Spleen (tissue), 11 donors: ENCODE measurements around the gene NKTR. TPM values are rescaled to one million over a fixed set of nuclear protein-coding genes. Genes with fewer than 3 reads are reported as not detected.
A peak's percentile ranks its signal among the peaks of the same experiment; 100 is the strongest.

ENCODE experiments used
- DNase-seq: peaks from one replicate; pipeline ENCODE4 v3.0.0-alpha.2; 2020
- H3K27ac ChIP-seq, 8 donors: fragments of 200-600 bp; sonication (generic) in 7 of 8; 1 replicate in 4 of 8; 2 replicates in 4 of 8; pipeline versions ENCODE4 v1.5.0 to v1.8.0; 2016 to 2021; ENCODE audit warnings: inconsistent platforms in 4 of 8, mild to moderate bottlenecking in 4 of 8, moderate library complexity in 1 of 8
- H3K27me3 ChIP-seq, 7 donors: fragments of 200-600 bp; sonication (generic) in 6 of 7; replicated peaks in 1 of 7; 1 replicate in 4 of 7; 2 replicates in 3 of 7; pipeline versions ENCODE4 v1.5.0 to v1.8.0; 2016 to 2021; ENCODE audit warnings: inconsistent platforms in 3 of 7, mild to moderate bottlenecking in 1 of 7
- H3K36me3 ChIP-seq, 6 donors: fragments of 200-600 bp; sonication (generic) in 5 of 6; 1 replicate in 4 of 6; 2 replicates in 2 of 6; pipeline versions ENCODE4 v1.5.0 to v1.8.0; 2016 to 2021; ENCODE audit warnings: inconsistent platforms in 2 of 6
- H3K4me1 ChIP-seq, 6 donors: fragments of 200-600 bp; sonication (generic) in 5 of 6; 1 replicate in 3 of 6; 2 replicates in 3 of 6; pipeline versions ENCODE4 v1.5.0 to v1.8.0; 2016 to 2021; ENCODE audit warnings: inconsistent platforms in 3 of 6
- H3K4me3 ChIP-seq, 8 donors: fragments of 200-600 bp; sonication (generic) in 7 of 8; 1 replicate in 4 of 8; 2 replicates in 4 of 8; pipeline versions ENCODE4 v1.5.0 to v1.8.0; 2016 to 2021; ENCODE audit warnings: inconsistent platforms in 4 of 8, mild to moderate bottlenecking in 4 of 8, moderate library complexity in 2 of 8
- H3K9me3 ChIP-seq, 8 donors: fragments of 200-600 bp; sonication (generic) in 7 of 8; 1 replicate in 4 of 8; 2 replicates in 4 of 8; pipeline versions ENCODE4 v1.5.0 to v1.8.0; 2016 to 2021; ENCODE audit warnings: inconsistent platforms in 4 of 8
- CTCF ChIP-seq, 11 experiments: fragments of 200-600 bp in 7 of 11; fragments of 450-650 bp in 4 of 11; sonication (generic) in 4 of 11; IDR thresholded peaks in 8 of 11; conservative IDR thresholded peaks in 3 of 11; 1 replicate in 7 of 11; 2 replicates in 4 of 11; pipeline versions ENCODE4 v1.4.0 to v1.8.0; 2016 to 2021; ENCODE audit warnings: antibody characterized with exemption in 11 of 11, inconsistent platforms in 4 of 11, mild to moderate bottlenecking in 1 of 11
- POLR2A ChIP-seq, 3 donors: fragments of 450-650 bp; IDR thresholded peaks; one replicate each; pipeline ENCODE4 v1.5.1; 2017; ENCODE audit warnings: antibody characterized with exemption in 3 of 3, mild to moderate bottlenecking in 1 of 3
- POLR2AphosphoS5 ChIP-seq, 3 donors: sonication (generic); formaldehyde crosslinking; IDR thresholded peaks; one replicate each; pipeline ENCODE4 v1.5.1; 2017; ENCODE audit warnings: antibody characterized with exemption in 3 of 3
- WGBS, 5 donors: extraction: QIAGEN DNeasy Blood & Tissue Kit in 3 of 5; methylation state at CpG; one replicate each; pipeline versions ENCODE4 v1.1.5 to v1.1.7; 2013 to 2018; 5-methylcytosine and 5-hydroxymethylcytosine counted together
- intact Hi-C: fragments of 100-400 bp; cut with DNase I; formaldehyde crosslinking; loops from one replicate; pipeline ENCODE4 v1.15.0; 2023; ENCODE audit warnings: low total_unique reads
- polyA plus RNA-seq, 3 donors: library from polyadenylated mRNA; stranded (reverse); fragments of 200-250 nt; gene quantifications; one replicate each; pipeline ENCODE4 v1.2.1, GENCODE V29; 2013
- total RNA-seq, 7 donors: library from RNA; depleted of rRNA in 3 of 7; stranded (reverse); fragments of >200 nt in 3 of 7; fragmentation: NEBNext Ultra II Directional in 4 of 7; extraction: Animal tissue kit (Norgen Biotek cat#: 25700) in 4 of 7; gene quantifications; one replicate each; pipeline versions ENCODE4 v1.1.0 to v1.2.1, GENCODE V29; 2016 to 2021
- donor health status: healthy with polysubstance abuse.
- donor health status: DM: no; HTN: no; CAD: no; lungs with moderate emphysema.
- donor health status: DM: no; HTN: no; CAD: no.
- donor health status: Bipolar disorder and iron deficiency.
- donor health status: healthy.
- donor health status: DM: no; HTN: no; CAD: no.
- donor health status: DM: yes; HTN: yes; CAD: no.

NKTR gene
- total and polyA plus RNA-seq, 10 donors, result 19.9 to 258 (median 140) TPM

DNA sequence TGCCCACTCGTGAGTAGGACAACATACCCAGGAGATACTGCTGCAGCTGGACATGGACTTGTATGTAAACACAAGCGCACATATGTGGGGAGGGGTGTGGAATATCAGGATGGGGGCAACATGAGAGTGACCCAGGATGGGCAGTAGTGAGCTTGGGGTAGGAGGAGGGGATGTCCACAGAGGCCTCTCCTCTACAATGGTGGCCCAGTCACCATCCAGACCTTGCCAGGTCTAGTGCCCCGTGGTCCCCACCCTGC lies 52.7 kb downstream of the NKTR start:
- Histone ChIP-seq H3K36me3 (peaks cover 0 to 23% (median 9%) of the 10 kb centered on the region in 6 donors), H3K27me3 (peaks cover 0 to 15% (median 0%) of the 10 kb centered on the region in 7 donors), H3K4me1 (peaks cover 17 to 82% (median 39%) of the 10 kb centered on the region in 6 donors), H3K27ac (peak overlapping the region in 7 of 8 donors; percentile 69 to 90 (median 79)), H3K4me3 (peak overlapping the region; percentile 46 to 86 (median 60)), H3K9me3 (no peaks in the 10 kb centered on the region)
- no peak for TF ChIP-seq CTCF (IDR thresholded peaks at IDR 0.05 in 8 of 11, conservative IDR thresholded peaks at IDR 0.05 in 3 of 11)
- no peak for TF ChIP-seq POLR2A (IDR thresholded peaks at IDR 0.05)
- TF ChIP-seq POLR2AphosphoS5 (IDR thresholded peaks at IDR 0.05), result no peak
- WGBS, 5 donors, result 47 to 80% (median 63%) methylated on average over 3 of the region's 3 CpGs
- intact Hi-C loops, result loop anchor here (10.0 kb wide), 1 partner anchor 92 kb away; no protein-coding TSS in a partner anchor
- DNase-seq, result no peak

GRCh38 chr3:42653560-42654330 lies 53.3 kb downstream of the NKTR start, which contains the start of gene ZBTB47:
ZBTB47 (plus strand) TSS chr3:42653697; CDS start chr3:42658356, 4,659 bp downstream.
- Histone ChIP-seq H3K4me3 (peak within 1 kb of the TSS; percentile 46 to 86 (median 60)), H3K36me3 (peaks cover 0 to 23% (median 7%) of the 10 kb centered on the region in 6 donors), H3K27me3 (peaks cover 0 to 15% (median 0%) of the 10 kb centered on the region in 7 donors), H3K27ac (peak within 1 kb of the TSS; percentile 53 to 90 (median 78)), H3K4me1 (peaks cover 17 to 79% (median 39%) of the 10 kb centered on the region in 6 donors), H3K9me3 (no peaks in the 10 kb centered on the region)
- peak; percentile 92 for DNase-seq
- TF ChIP-seq CTCF (IDR thresholded peaks at IDR 0.05 in 8 of 11, conservative IDR thresholded peaks at IDR 0.05 in 3 of 11) (no peak), POLR2AphosphoS5 (IDR thresholded peaks at IDR 0.05) (peak; percentile 26 to 52 (median 45)), POLR2A (IDR thresholded peaks at IDR 0.05) (no peak)
- intact Hi-C loops, result loop anchor here (10.0 kb wide), 1 partner anchor 91 kb away; no protein-coding TSS in a partner anchor
- 7 to 72% (median 11%) methylated on average over 2 to 31 of the region's 31 CpGs for WGBS, 5 donors

GRCh38 chr3:42654331-42655201 lies 54.1 kb downstream of the NKTR start:
- TF ChIP-seq CTCF (IDR thresholded peaks at IDR 0.05 in 8 of 11, conservative IDR thresholded peaks at IDR 0.05 in 3 of 11) (no peak), POLR2AphosphoS5 (IDR thresholded peaks at IDR 0.05) (peak in 2 of 3 donors; percentile 32 to 37), POLR2A (IDR thresholded peaks at IDR 0.05) (no peak)
- peaks cover 17 to 79% (median 43%) of the 10 kb centered on the region in 6 donors for H3K4me1 ChIP-seq
- intact Hi-C loops, result loop anchor here (10.0 kb wide), 1 partner anchor 90 kb away; no protein-coding TSS in a partner anchor
- peak overlapping the region; percentile 46 to 86 (median 60) for H3K4me3 ChIP-seq
- H3K27ac ChIP-seq, result peak overlapping the region; percentile 53 to 90 (median 78)
- H3K9me3 ChIP-seq, result no peaks in the 10 kb centered on the region
- WGBS, 5 donors, result 0 to 7% (median 3%) methylated on average over 1 to 94 of the region's 94 CpGs
- H3K36me3 ChIP-seq, result peaks cover 0 to 21% (median 2%) of the 10 kb centered on the region in 6 donors
- H3K27me3 ChIP-seq, result peaks cover 0 to 15% (median 0%) of the 10 kb centered on the region in 7 donors
- peak; percentile 85 for DNase-seq
